ENCODE measurements around the gene SLC7A14.

DNA sequence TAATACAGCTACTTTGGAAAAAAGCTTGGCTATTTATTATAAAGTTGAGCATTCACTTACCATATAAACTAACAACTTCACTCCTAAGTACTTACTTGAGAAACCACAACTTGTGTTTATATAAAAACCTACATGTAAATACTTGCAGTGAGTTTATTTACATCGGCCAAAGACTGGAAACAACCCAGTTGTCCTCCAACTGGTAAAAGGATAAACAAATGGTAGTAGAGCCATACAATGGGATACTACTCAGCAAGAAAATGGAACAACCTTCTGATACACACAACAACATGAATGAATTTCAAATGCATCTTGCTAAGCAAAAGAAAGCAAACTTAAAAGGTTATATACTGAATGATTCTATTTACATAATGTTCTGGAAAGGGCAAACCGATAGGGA is 63.7 kb downstream of the SLC7A14 start:
- TF ChIP-seq, protein P1, sequence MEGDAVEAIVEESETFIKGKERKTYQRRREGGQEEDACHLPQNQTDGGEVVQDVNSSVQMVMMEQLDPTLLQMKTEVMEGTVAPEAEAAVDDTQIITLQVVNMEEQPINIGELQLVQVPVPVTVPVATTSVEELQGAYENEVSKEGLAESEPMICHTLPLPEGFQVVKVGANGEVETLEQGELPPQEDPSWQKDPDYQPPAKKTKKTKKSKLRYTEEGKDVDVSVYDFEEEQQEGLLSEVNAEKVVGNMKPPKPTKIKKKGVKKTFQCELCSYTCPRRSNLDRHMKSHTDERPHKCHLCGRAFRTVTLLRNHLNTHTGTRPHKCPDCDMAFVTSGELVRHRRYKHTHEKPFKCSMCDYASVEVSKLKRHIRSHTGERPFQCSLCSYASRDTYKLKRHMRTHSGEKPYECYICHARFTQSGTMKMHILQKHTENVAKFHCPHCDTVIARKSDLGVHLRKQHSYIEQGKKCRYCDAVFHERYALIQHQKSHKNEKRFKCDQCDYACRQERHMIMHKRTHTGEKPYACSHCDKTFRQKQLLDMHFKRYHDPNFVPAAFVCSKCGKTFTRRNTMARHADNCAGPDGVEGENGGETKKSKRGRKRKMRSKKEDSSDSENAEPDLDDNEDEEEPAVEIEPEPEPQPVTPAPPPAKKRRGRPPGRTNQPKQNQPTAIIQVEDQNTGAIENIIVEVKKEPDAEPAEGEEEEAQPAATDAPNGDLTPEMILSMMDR (conservative IDR thresholded peaks at IDR 0.05; ENCODE audit: low read depth, low read length): no peak
- no peak for TF ChIP-seq EZH2 (IDR thresholded peaks at IDR 0.05; ENCODE audit: borderline replicate concordance, low read depth, low read length, poor library complexity, severe bottlenecking)

Measured in A673 (cell line).